MCF 10A (cell line): ENCODE measurements around the gene NDST4. TPM values are rescaled to one million over a fixed set of nuclear protein-coding genes. Genes with fewer than 3 reads are reported as not detected.

ENCODE experiments used
- BruUV-seq: library from RNA; stranded (reverse); fragments of 400-500 nt; replicated peaks from 2 replicates; lab custom pipeline; 2021; lab: Mats Ljungman, UMichigan
- CTCF ChIA-PET: fragments of 300-600 bp; sonication (Branson Sonifier 250); formaldehyde crosslinking; extraction: SDS; loops from one replicate; lab custom pipeline; 2021; ENCODE audit warnings: antibody characterized with exemption, inconsistent platforms; lab: Yijun Ruan, JAX
- POLR2A ChIA-PET: fragments of 300-600, 350-650 bp; sonication (Branson Sonifier 250); formaldehyde crosslinking; extraction: SDS; loops from one replicate; lab custom pipeline; 2020; ENCODE audit warnings: antibody characterized with exemption, inconsistent platforms; lab: Yijun Ruan, JAX
- DNase-seq: peaks from one replicate; pipeline ENCODE4 v3.0.0-alpha.2; 2018; ENCODE audit not compliant: unreplicated experiment
- H3K27ac Mint-ChIP-seq: one replicate; pipeline ENCODE4 v1.8.0; 2022; ENCODE audit warnings: mild to moderate bottlenecking, low read depth, mixed read lengths; ENCODE audit not compliant: unreplicated experiment
- H3K27me3 Mint-ChIP-seq: one replicate; pipeline ENCODE4 v1.8.0; 2022; ENCODE audit warnings: mixed read lengths; ENCODE audit not compliant: insufficient read depth, unreplicated experiment
- H3K36me3 Mint-ChIP-seq: one replicate; pipeline ENCODE4 v1.8.0; 2022; ENCODE audit warnings: mild to moderate bottlenecking, moderate library complexity, mixed read lengths; ENCODE audit not compliant: insufficient read depth, unreplicated experiment
- H3K4me1 Mint-ChIP-seq: one replicate; pipeline ENCODE4 v1.8.0; 2022; ENCODE audit warnings: mixed read lengths; ENCODE audit not compliant: insufficient read depth, unreplicated experiment
- H3K4me3 Mint-ChIP-seq: one replicate; pipeline ENCODE4 v1.8.0; 2022; ENCODE audit warnings: mild to moderate bottlenecking, moderate library complexity, mixed read lengths; ENCODE audit not compliant: unreplicated experiment
- H3K9me3 Mint-ChIP-seq: one replicate; pipeline ENCODE4 v1.8.0; 2022; ENCODE audit warnings: mixed read lengths; ENCODE audit not compliant: unreplicated experiment
- intact Hi-C: fragments of 100-400 bp; cut with micrococcal nuclease; formaldehyde crosslinking; loops from 2 replicates; pipeline ENCODE4 v1.14.1; 2022
- total RNA-seq: library from RNA; stranded (reverse); gene quantifications from 2 replicates; pipeline ENCODE4 v1.2.3, GENCODE V29; 2022
- TF ChIP-seq, protein P1 (sequence below): fragments of 200-600 bp; IDR thresholded peaks from one replicate; pipeline ENCODE4 v1.8.0; 2022; ENCODE audit warnings: antibody characterized with exemption, mild to moderate bottlenecking; ENCODE audit not compliant: unreplicated experiment

NDST4 gene
- total RNA-seq, 1 experiment from 2014 or later: not detected

GRCh38 chr4:114807759-114808404 lies 305.5 kb downstream of the NDST4 start:
- intact Hi-C loops: no loop called here
- no TSS peak for BruUV-seq
- H3K27me3 Mint-ChIP-seq: peaks cover 68% of the 10 kb centered on the region
- no peak overlapping the region for H3K27ac Mint-ChIP-seq
- no peaks in the 10 kb centered on the region for H3K9me3 Mint-ChIP-seq
- CTCF ChIA-PET: interaction anchor here (0.6 to 1.6 kb wide), 6 partner anchors 9 to 1042 kb away, joined by 3 to 5 read pairs (median 4); no protein-coding TSS in a partner anchor
- POLR2A ChIA-PET: no interaction called here
- TF ChIP-seq, protein P1, sequence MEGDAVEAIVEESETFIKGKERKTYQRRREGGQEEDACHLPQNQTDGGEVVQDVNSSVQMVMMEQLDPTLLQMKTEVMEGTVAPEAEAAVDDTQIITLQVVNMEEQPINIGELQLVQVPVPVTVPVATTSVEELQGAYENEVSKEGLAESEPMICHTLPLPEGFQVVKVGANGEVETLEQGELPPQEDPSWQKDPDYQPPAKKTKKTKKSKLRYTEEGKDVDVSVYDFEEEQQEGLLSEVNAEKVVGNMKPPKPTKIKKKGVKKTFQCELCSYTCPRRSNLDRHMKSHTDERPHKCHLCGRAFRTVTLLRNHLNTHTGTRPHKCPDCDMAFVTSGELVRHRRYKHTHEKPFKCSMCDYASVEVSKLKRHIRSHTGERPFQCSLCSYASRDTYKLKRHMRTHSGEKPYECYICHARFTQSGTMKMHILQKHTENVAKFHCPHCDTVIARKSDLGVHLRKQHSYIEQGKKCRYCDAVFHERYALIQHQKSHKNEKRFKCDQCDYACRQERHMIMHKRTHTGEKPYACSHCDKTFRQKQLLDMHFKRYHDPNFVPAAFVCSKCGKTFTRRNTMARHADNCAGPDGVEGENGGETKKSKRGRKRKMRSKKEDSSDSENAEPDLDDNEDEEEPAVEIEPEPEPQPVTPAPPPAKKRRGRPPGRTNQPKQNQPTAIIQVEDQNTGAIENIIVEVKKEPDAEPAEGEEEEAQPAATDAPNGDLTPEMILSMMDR: peak; percentile 72
- H3K4me3 Mint-ChIP-seq: no peak overlapping the region
- H3K36me3 Mint-ChIP-seq: no peaks in the 10 kb centered on the region
- DNase-seq: peak; percentile 48
- no peaks in the 10 kb centered on the region for H3K4me1 Mint-ChIP-seq

GRCh38 chr4:114807357-114807756 lies 306.1 kb downstream of the NDST4 start:
- no peak overlapping the region for H3K27ac Mint-ChIP-seq

DNA sequence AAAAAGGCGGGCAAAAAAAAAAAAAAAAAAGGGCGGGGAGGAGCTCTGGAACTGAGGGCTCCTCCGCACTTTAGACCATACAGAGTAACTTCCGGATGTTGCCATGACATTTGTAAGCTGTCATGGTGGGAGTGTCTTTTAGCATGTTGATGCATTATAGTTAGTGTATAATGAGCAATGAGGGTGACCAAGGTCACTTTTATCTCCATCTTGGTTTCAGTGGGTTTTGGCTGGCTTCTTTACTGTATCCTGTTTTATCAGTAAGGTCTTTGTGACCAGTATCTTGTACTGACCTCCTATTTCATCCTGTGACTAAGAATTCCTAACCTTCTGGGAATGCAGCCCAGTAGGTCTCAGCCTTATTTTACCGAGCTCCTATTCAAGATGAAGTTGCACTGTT lies 321.4 kb downstream of the NDST4 start:
- no peak overlapping the region for H3K27ac Mint-ChIP-seq
- no peaks in the 10 kb centered on the region for H3K4me1 Mint-ChIP-seq
- no peak overlapping the region for H3K4me3 Mint-ChIP-seq
- H3K36me3 Mint-ChIP-seq: no peaks in the 10 kb centered on the region
- BruUV-seq: no TSS peak
- H3K27me3 Mint-ChIP-seq: peaks cover 61% of the 10 kb centered on the region
- TF ChIP-seq, protein P1: no peak
- H3K9me3 Mint-ChIP-seq: no peaks in the 10 kb centered on the region
- no peak for DNase-seq
- intact Hi-C loops: no loop called here
- CTCF ChIA-PET: interaction anchor here (0.6 to 0.9 kb wide), 4 partner anchors 12 to 989 kb away, joined by 3 to 5 read pairs (median 3); no protein-coding TSS in a partner anchor
- POLR2A ChIA-PET: interaction anchor here (0.6 kb wide), 1 partner anchor 16 kb away, joined by 5 read pairs; no protein-coding TSS in a partner anchor

More at GRCh38 chr4:114807357-114807756, 306.1 kb downstream of the NDST4 start:
- DNase-seq: no peak
- Mint-ChIP-seq H3K36me3 (no peaks in the 10 kb centered on the region), H3K27me3 (peaks cover 66% of the 10 kb centered on the region), H3K9me3 (no peaks in the 10 kb centered on the region), H3K4me3 (no peak overlapping the region), H3K4me1 (no peaks in the 10 kb centered on the region)
- intact Hi-C loops: no loop called here
- TF ChIP-seq, protein P1: no peak
- CTCF ChIA-PET: interaction anchor here (0.8 to 1.2 kb wide), 3 partner anchors 10 to 224 kb away, joined by 3 to 4 read pairs (median 4); no protein-coding TSS in a partner anchor
- BruUV-seq: no TSS peak
- POLR2A ChIA-PET: no interaction called here

DNA sequence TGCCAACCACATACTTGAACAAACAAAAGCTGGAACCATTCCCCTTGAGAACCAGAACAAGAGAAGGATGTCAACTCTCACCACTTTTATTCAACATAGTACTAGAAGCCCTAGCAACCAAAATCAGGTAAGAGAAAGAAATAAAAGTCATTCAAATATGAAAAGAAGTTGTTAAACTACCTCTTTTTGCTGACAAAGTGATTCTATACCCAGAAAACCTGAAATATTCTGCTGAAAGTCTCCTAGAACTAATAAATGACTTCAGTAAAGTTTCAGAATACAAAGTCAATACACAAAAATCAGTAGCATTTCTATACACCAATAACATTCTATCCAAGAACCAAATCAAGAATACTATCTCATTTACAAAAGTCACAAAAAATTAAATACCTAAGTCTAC lies 327.9 kb downstream of the NDST4 start:
- Mint-ChIP-seq H3K27ac (no peak overlapping the region), H3K36me3 (no peaks in the 10 kb centered on the region), H3K4me1 (no peaks in the 10 kb centered on the region), H3K27me3 (peaks cover 35% of the 10 kb centered on the region), H3K9me3 (no peaks in the 10 kb centered on the region), H3K4me3 (no peak overlapping the region)
- BruUV-seq: no TSS peak
- ChIA-PET POLR2A (no interaction called here), CTCF (no interaction called here)
- TF ChIP-seq, protein P1: no peak
- DNase-seq: no peak
- intact Hi-C loops: no loop called here
